Peyer's patch (tissue), 4 donors: ENCODE measurements around the gene WASL.

Source experiments
- POLR2A ChIP-seq, 2 donors: fragments of 450-650 bp; IDR thresholded peaks; one replicate each; pipeline ENCODE4 v1.5.1; 2017; ENCODE audit warnings: antibody characterized with exemption in 2 of 2, mild to moderate bottlenecking in 2 of 2, moderate library complexity in 2 of 2
- TF ChIP-seq, protein P1 (sequence below), 6 experiments: fragments of 450-650 bp in 4 of 6; fragments of 200-600 bp in 2 of 6; sonication (generic) in 1 of 6; IDR thresholded peaks; one replicate each; pipeline ENCODE4 v1.5.1; 2017 to 2019; ENCODE audit warnings: antibody characterized with exemption in 6 of 6, mild to moderate bottlenecking in 3 of 6, moderate library complexity in 1 of 6

DNA sequence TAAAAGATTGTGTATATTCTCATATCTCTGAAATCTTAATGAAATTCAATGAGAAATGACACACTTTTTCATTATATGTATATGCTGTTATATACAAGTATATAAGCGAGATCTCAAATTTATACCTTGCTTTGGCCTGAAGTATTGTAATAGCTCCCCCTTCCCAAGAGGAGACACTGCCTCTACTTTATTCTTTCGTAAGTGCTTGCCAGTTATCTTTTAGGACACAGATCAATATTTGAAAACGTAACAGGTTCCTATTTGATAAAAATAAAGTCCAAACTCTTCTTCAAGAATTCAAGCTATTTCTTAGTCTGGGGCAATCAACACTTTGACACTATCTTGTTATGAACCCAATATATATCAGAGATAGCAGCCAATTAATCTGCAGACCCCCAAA is 24.9 kb downstream of the WASL start:
- TF ChIP-seq, protein P1, sequence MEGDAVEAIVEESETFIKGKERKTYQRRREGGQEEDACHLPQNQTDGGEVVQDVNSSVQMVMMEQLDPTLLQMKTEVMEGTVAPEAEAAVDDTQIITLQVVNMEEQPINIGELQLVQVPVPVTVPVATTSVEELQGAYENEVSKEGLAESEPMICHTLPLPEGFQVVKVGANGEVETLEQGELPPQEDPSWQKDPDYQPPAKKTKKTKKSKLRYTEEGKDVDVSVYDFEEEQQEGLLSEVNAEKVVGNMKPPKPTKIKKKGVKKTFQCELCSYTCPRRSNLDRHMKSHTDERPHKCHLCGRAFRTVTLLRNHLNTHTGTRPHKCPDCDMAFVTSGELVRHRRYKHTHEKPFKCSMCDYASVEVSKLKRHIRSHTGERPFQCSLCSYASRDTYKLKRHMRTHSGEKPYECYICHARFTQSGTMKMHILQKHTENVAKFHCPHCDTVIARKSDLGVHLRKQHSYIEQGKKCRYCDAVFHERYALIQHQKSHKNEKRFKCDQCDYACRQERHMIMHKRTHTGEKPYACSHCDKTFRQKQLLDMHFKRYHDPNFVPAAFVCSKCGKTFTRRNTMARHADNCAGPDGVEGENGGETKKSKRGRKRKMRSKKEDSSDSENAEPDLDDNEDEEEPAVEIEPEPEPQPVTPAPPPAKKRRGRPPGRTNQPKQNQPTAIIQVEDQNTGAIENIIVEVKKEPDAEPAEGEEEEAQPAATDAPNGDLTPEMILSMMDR (IDR thresholded peaks at IDR 0.05): no peak
- no peak for TF ChIP-seq POLR2A (IDR thresholded peaks at IDR 0.05)
